GM12872 (cell line): ENCODE data around the gene SSC4D.

ENCODE experiments used
- TF ChIP-seq, protein P1 (sequence below): IDR thresholded peaks from 3 replicates; pipeline ENCODE4 v1.5.1; 2011; ENCODE audit warnings: low read depth, mild to moderate bottlenecking, low read length, moderate library complexity; ENCODE audit not compliant: insufficient read depth

Gene SSC4D

GRCh38 chr7:76364198-76364584 lies 45.3 kb downstream of the SSC4D start:
- TF ChIP-seq, protein P1, sequence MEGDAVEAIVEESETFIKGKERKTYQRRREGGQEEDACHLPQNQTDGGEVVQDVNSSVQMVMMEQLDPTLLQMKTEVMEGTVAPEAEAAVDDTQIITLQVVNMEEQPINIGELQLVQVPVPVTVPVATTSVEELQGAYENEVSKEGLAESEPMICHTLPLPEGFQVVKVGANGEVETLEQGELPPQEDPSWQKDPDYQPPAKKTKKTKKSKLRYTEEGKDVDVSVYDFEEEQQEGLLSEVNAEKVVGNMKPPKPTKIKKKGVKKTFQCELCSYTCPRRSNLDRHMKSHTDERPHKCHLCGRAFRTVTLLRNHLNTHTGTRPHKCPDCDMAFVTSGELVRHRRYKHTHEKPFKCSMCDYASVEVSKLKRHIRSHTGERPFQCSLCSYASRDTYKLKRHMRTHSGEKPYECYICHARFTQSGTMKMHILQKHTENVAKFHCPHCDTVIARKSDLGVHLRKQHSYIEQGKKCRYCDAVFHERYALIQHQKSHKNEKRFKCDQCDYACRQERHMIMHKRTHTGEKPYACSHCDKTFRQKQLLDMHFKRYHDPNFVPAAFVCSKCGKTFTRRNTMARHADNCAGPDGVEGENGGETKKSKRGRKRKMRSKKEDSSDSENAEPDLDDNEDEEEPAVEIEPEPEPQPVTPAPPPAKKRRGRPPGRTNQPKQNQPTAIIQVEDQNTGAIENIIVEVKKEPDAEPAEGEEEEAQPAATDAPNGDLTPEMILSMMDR, result no peak

GRCh38 chr7:76359978-76360638 lies 49.4 kb downstream of the SSC4D start:
- TF ChIP-seq, protein P1, result no peak

GRCh38 chr7:76359111-76359977 lies 50.2 kb downstream of the SSC4D start:
- TF ChIP-seq, protein P1, result peak; percentile 73

DNA sequence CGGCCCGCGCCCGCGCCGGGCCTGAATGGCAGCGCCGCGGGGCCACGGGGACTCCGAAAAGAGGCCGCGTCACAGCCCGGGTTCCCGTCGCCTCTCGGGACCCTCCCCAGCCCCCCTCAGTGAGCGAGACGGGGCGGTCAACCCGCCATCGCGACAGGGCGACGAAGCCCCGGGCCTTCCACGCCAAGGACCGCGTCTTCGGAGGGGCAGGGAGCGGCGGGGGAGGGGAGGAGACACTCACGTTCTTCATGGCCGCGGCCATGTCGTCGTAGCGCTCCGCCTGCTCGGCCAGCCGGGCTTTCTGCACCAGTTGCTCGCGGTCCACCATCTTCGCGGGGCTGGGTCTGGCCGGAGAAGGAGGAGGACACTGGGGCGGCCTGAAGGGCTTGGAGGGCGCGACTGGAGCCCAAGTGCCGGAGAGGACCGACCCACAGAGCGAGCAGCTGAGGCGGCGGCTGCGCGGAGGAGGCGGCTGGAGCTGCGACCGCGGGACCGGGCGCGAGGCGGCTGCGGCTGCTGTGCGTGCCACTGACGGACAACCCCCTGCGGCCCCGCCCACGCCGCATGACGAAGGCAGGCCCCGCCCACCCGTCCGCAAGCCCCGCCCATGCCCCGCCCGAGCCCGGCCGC lies 50.9 kb downstream of the SSC4D start, which contains the start of gene YWHAG:
TSS of gene YWHAG (minus strand) at position 511 of the 630 bp plus-strand sequence. CDS start at position 328, 183 bp downstream.
- TF ChIP-seq, protein P1, result no peak

DNA sequence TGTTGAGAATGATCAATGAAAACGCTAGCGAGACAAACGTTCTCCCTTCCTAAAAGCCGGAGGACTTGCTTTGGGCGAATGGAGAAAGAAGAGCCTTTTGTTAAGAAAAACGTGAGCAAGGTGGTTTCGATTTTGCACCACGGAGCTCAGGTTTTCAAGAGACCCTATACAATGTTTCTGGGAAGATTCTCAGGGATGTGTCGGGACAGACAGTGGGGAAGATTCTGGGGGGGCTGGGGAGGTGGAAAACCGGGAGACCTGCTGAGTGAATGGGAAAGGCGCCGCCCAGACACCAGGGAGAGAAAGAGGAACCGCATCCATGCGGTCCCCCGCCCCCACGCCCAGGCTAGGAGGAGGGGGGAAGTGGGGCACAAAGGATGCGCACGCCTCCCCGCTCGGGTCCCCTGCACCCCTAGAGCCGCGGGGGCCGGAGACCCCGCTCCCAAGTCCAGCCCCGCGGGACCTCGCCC lies 51.5 kb downstream of the SSC4D start:
- TF ChIP-seq, protein P1, result no peak

DNA sequence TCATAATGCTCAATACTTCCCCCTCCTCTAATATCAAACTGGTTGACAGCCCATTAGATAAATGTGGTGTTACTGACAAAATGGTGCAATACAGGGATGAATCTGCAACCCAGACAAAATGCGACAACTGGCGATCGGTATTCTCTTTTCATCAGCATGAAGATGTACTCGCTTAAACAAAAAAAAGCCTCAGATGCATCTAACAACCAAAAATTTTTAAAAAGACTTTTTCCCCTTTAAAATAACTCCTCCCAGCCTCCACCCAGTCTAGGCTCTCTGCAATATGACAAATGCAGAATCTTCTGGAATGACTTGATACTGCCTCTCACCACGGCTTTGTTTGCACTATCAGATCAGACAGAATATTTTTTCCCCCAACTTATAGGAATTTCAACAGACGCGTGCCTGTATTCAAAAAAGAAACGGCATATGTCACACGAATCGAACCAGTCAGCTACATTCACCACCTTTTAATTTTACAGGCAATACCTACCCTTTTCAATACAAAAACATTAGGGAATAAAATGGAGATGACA lies 52.0 kb downstream of the SSC4D start:
- TF ChIP-seq, protein P1, result no peak

DNA sequence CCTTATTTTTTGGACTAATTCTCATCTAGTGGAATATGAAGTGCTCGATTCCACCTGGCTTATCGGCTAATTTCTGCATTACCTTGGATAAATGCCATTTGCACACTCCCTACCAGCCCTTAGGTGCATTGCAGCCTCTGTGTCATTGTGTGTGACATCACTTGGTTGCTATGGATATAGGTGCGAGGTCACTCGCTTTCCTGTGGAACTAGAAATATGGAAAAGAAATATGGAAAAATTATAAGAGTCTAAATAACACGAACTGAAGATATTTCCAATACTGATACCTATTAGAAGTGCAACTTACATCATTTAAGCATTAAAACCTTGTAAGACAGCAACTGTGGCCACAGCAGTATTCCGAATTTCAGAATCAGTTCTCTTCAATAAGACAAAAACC lies 52.7 kb downstream of the SSC4D start:
- TF ChIP-seq, protein P1, result no peak
